GM21515 (cell line): ENCODE results near the gene TPM4.
"Not testable (repeated sequence)": the region's sequence is repeated elsewhere in the genome, so short reads cannot be mapped to it uniquely, and the experiment has no call there.

Experiments used
- ATAC-seq: cut with Tn5 transposase; IDR thresholded peaks from one replicate; pipeline ENCODE4 v1.9.1; 2021; ENCODE audit not compliant: unreplicated experiment

Gene TPM4

GRCh38 chr19:16076154-16076957 is at the start of gene TPM4:
TSS of gene TPM4 (plus strand) at chr19:16076495. CDS start at chr19:16076566, 71 bp downstream.
- peak; percentile 42 for ATAC-seq

- no peak for ATAC-seq
Measured at GRCh38 chr19:16026756-16027155, 49.5 kb upstream of the TPM4 start.

- no peak for ATAC-seq
Measured at GRCh38 chr19:16027528-16027927, 48.8 kb upstream of the TPM4 start.

- not testable (repeated sequence) for ATAC-seq
Measured at GRCh38 chr19:16030155-16030554, 46.1 kb upstream of the TPM4 start.

- ATAC-seq: no peak
Measured at GRCh38 chr19:16030964-16031871, 45.1 kb upstream of the TPM4 start.

- no peak for ATAC-seq
Measured at GRCh38 chr19:16031872-16032200, 44.5 kb upstream of the TPM4 start.

GRCh38 chr19:16032509-16033135 is 43.7 kb upstream of the TPM4 start:
- ATAC-seq: no peak

GRCh38 chr19:16033136-16033530 is 43.2 kb upstream of the TPM4 start:
- no peak for ATAC-seq

GRCh38 chr19:16033721-16034120 is 42.6 kb upstream of the TPM4 start:
- ATAC-seq: no peak

- no peak for ATAC-seq
Measured at GRCh38 chr19:16034180-16034579, 42.1 kb upstream of the TPM4 start.

GRCh38 chr19:16034958-16035560 is 41.2 kb upstream of the TPM4 start:
- no peak for ATAC-seq

GRCh38 chr19:16035601-16036297 is 40.5 kb upstream of the TPM4 start:
- no peak for ATAC-seq

GRCh38 chr19:16036397-16036925 is 39.8 kb upstream of the TPM4 start:
- ATAC-seq: no peak

GRCh38 chr19:16036941-16037340 is 39.4 kb upstream of the TPM4 start:
- ATAC-seq: no peak

- ATAC-seq: no peak
Measured at GRCh38 chr19:16037424-16038195, 38.7 kb upstream of the TPM4 start.

GRCh38 chr19:16038196-16038695 is 38.0 kb upstream of the TPM4 start:
- ATAC-seq: no peak

GRCh38 chr19:16039081-16039480 is 37.2 kb upstream of the TPM4 start:
- ATAC-seq: no peak

GRCh38 chr19:16039545-16039944 is 36.8 kb upstream of the TPM4 start:
- no peak for ATAC-seq

- no peak for ATAC-seq
Measured at GRCh38 chr19:16040642-16041041, 35.7 kb upstream of the TPM4 start.
